CD1c-positive myeloid dendritic cell (primary cell): ENCODE data around the gene IFT43.
A peak's percentile ranks its signal among the peaks of the same experiment; 100 is the strongest.

Experiments used
- DNase-seq: peaks from one replicate; pipeline ENCODE4 v3.0.0-alpha.2; 2016; ENCODE audit errors: extremely low spot score

IFT43 gene

DNA sequence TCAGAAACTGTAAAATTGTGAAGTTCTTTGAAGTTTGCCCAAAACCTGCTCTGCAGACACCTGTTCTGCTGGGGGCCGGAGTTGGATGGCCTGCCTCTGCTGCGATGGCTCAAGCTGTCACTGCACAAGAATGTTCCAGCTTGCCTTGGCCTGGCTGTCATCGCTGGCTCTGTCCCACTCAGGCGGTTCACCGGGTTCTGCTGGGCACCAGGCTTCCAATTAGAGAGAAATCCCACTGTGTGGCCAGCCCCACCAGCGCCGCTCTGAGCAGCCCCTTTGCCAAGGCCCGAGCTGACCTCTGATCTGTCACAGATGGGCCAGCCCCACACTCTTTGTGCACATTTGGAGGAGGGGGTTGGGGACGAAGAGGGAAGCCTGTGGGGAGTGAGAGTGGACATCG lies 94.5 kb downstream of the IFT43 start:
- DNase-seq = no peak

DNA sequence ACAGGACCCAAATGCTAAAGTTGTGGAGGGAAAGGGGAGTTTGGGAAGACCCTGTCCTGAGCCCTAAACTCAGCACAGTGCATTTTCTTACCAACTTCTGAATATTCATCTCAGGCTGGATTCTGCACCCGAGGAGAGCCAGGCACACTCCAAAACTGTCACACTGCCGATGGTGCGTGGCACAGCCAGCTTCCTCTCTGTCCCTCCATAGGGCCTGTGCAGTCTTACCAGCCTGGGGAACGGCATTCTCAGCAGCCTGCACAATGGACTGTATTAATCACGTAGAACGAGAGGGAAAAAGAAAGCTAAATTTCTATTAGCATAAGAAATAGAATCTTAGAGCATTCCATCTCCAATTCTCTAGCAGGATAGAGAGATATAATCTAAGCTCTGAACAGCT lies 94.9 kb downstream of the IFT43 start:
- DNase-seq = no peak

DNA sequence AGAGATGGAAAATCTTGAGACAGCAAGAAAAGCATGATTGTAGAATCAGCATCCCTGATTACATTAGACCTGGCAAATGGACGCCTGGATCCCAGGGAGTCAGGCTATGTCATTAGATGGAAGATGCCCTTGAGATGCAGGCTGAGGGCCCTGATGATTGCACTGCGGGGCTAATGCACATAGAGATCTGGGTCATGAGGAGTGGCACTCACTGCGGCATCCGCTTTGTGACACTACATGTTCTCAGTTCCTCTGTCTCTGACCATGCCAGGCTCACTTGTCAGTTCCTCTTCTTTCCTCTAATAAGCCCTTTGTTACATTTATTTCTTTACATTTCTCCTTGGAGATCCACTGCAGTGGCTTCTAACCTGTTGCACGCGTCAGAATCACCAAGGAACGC lies 96.1 kb downstream of the IFT43 start:
- peak; percentile 47 for DNase-seq

- no peak for DNase-seq
Observed at GRCh38 chr14:76083796-76084765, 98.5 kb downstream of the IFT43 start.

DNA sequence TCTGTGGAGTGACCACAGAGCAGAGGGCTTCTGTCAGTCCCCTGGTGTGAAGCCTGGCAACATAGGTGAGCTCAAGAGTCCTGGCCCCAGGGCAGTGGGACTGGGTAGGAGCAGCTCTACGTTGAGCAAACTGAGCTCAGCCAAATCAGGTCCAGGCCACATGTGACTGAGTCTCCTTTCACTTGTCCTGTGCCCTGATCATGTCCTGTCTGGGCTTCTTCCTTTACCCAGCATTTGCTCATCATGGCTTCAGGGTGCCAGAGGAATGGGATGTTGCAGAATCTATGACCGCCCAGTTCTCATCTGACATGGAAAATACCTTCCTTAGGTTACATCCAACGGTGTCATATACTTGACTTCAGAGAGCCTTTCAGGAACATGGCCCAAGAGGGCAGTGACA lies 99.8 kb downstream of the IFT43 start:
- DNase-seq = no peak

- no peak for DNase-seq
Observed at GRCh38 chr14:76086636-76087035, 101.1 kb downstream of the IFT43 start.

DNA sequence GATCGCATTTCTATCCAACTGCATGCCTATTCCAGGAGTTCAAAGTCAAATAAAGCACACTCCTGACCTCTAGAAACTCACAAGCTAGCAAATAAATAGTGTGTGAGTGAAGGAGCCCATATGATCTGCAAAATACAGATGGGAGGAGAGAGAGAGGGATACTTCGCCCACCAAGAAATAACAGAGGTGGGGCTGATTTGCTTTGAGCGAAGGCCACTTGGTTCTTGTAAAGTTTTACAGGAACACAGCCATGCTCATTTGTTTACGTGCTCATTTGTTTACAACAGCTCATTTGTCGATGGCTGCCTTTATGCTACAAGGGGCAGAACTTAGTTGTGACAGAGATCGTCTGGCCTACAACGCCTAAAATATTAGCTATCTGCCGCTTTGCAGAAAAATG lies 102.8 kb downstream of the IFT43 start:
- DNase-seq = no peak

GRCh38 chr14:76088771-76089571 lies 103.4 kb downstream of the IFT43 start:
- no peak for DNase-seq

- DNase-seq = no peak
Observed at GRCh38 chr14:76089575-76089974, 104.0 kb downstream of the IFT43 start.

DNA sequence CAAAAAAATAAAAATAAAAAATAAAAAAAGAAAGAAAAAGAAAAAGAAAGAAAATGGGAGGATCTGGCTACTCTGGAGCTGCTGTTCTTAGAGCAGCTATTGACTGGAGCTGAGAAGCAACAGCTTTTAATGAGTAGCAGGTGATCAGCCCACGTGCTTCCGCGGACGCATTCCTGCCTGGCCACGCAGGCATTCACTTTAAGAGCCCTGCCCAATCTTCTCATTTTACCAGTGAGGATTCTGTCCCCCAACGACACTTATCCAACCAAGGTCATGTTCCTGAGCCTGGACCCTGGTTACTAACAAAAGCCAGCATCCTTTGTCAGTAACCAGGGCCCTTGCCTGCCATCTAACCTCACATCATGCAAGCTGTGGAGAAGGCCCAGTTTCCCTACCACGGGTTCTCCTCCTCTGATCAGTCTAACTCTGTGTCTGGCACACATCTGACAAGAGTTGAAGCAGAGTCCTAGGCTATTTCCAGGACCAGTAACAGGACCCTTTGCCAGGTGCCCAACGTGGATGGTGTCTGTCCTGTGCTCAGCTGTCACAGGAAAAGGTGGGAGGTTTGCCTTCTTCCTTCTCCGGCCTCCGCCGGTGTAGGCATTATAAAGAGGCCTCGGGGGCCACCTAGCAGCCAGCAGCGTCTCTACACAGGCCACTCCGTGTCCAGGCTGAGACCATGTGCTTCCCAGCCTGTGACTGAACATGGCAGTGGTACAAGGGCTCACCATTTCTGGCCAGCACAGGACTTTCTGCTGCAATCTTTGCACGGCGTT lies 105.2 kb downstream of the IFT43 start:
- DNase-seq = peak; percentile 6

- no peak for DNase-seq
Observed at GRCh38 chr14:76093077-76093476, 107.5 kb downstream of the IFT43 start.

DNA sequence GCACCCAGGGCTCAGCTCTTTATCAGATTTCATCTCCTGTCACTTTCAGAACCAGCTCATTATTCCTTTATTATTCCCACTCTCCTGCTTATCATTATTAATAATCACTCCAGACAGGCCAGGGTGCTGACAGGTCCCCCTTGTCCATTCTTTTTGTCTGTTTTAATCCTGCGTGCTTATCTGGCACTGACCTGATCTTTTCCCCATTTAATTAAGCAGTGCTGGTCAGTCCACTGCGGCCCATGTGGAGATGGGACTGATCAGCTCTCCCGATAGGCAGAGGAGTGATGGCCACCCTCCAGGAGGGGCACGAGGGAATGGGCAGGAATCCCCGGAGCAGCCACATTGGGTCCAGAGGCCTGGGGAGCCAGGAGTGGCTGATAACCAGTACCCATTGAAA lies 110.7 kb downstream of the IFT43 start:
- no peak for DNase-seq

DNA sequence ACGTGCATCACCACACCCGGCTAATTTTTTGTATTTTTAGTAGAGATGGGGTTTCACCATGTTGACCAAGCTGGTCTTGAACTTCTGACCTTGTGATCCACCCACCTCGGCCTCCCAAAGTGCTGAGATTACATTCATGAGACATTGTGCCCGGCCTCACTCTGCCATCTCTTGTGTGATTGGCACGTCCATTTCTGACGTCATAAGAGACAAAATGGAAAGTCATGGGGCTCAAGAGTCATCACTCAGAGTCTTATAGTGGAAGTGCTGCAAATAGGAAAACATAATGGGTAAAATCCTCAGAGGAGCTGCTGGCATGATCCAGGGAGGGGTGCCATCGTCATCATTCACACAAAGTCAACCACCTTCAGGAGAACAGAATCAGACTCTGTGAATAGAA lies 112.0 kb downstream of the IFT43 start:
- DNase-seq = no peak

DNA sequence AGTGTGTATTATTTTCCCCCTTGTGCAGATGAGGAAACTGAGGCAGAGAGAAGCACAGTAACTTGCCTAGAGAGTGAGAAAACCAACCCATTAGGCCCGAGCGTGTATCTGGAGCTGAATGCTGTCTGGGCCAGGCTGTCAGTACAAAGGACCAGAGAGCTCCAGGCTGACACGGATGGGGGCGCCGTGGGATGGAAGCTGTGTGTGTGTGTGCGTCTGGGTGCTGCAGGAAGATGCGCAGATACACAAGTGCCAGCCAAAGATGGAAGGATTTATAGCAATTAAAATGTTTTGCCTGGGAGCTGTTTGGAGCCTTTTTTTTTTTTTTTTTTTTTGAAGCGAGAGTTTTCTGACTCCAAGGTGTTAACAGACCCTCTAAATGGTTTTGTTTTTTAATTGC lies 112.5 kb downstream of the IFT43 start:
- DNase-seq = no peak

DNA sequence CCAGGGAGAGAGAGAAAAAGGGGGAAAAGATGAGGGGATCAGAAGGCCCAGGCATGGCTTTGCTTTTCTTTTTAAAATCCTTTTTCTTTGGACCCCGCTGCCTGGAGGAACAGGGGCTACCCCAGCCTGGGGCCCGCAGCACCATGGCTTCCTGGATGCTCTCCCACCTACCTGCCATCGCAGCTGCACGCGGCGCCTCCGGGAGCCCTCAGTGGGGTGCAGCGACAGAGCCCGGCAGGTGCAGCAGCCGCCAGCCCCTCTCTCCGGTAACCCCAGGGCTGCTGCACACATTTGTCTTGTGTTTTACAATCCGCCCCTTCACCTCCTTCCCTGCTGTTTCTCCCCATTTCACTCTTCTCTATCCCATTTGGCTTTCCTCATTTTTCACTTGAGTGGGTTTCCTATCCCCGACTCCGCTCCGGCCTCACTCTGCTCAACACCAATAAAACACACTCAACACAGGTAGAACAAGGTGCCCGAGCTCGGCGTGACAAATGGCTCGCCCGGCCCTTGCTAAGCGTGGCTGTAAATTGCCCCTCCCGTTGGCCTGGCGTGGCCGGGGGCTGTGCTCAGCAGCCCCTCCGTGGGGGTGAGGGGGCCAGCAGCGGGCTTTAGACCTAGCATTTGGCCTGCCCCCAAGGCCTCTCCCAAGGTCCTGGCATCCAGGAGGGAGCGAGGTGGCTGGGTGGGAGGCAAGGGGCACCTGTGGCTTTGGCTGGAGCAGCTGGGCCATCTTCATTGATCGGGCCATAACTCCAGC lies 113.5 kb downstream of the IFT43 start:
- DNase-seq = no peak

GRCh38 chr14:76100236-76100635 lies 114.7 kb downstream of the IFT43 start:
- no peak for DNase-seq

- no peak for DNase-seq
Observed at GRCh38 chr14:76101391-76102379, 116.1 kb downstream of the IFT43 start.

- DNase-seq = no peak
Observed at GRCh38 chr14:76104802-76105355, 119.3 kb downstream of the IFT43 start.

DNA sequence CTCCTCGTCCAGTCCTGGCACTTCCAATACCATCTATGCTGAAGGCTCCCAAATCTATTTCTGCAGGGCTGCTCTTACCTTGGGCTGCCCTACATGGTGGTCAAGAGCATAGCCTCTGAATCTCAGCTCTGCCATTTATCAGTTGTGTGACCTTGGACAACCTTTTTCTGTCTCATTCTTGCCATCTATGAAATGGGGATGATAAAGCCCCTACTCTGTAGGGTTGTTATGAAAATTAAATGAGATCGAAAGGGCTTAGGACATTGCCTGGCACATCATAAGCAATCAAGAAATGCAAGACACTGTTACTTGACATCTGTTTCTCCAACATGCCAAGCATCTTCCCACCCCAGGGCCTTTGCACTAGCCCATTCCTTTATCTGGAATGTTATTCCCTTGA lies 120.6 kb downstream of the IFT43 start:
- DNase-seq = no peak
